HG02870 (cell line): ENCODE measurements around the gene BIRC2.
"Not testable (repeated sequence)": the region's sequence is repeated elsewhere in the genome, so short reads cannot be mapped to it uniquely, and the experiment has no call there.

Experiments
- ATAC-seq: cut with Tn5 transposase; IDR thresholded peaks from one replicate; pipeline ENCODE4 v1.9.1; 2021; ENCODE audit warnings: mild to moderate bottlenecking, moderate library complexity; ENCODE audit not compliant: unreplicated experiment

BIRC2 gene

DNA sequence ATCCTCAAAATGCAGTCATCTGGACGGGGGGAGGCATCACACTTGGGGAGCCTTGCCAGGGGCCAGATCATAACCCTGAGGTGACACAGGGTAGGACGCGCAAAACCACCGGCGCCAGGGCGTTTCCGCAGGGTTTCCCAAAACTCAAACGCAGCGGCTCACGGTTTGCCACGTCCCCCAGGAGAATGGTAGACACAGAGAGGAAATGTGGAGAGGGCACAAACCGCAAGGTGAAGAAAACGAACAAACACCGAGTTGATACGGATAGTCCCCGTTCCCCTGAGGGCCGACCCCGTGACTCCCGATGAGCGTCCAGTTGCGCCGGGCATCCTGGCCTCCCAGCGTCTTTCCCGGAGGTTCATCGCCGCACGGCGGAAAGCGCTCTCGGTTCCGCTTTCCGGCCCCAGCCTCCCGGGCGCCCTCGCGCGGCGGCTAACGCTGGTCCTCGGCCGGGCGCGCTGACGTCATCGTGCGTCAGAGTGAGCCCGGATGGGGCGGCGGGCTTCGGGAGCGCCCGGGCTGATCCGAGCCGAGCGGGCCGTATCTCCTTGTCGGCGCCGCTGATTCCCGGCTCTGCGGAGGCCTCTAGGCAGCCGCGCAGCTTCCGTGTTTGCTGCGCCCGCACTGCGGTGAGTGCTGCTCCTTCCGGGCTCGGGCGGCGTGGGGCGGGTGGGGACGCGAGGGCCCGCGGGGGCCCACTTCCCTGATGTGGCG, at the start of gene BIRC2:
Gene BIRC2, plus strand, starts transcription at position 467 of the 714 bp plus-strand sequence. CDS start 2,641 bp downstream, outside the sequence.
- ATAC-seq = peak; percentile 78

- ATAC-seq = not testable (repeated sequence)
Measured at GRCh38 chr11:102300837-102301236, 46.2 kb upstream of the BIRC2 start.

DNA sequence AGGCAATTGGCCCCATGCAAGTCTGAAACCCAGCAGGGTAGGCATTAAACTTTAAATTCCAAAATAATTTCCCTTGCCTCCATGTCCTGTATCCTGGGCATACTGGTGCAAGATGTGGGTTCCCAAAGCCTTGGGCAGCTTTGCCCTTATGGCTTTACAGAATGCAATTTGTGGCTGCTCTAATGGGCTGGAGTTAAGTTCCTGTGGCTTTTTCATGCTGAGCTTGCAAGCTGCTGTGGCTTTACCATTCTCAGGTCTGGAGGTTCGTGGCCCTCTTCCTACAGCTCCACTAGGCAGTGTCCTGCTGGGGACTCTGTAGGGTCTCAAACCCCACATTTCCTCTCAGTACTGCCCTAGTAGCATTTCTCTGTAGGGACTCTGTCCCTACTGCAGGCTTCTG, 44.8 kb upstream of the BIRC2 start:
- no peak for ATAC-seq

DNA sequence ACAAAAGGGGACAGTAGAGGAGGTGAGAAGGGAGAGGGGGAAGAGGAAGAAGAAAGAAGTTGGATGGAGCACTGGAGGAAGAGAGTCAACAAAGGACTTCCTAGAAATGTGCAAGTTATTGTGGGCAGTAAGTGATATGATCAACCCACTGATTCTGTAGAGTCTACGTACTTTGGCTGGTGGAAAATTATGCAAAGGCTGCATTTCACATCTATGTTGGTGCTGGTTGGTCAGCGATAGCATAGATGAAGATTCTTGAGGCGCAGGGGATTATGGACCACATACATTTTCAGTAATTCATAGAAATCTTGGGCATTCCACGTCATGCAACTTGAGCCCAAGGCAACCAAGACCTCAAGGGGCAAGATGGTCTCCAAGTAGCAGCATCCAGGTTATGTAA, 42.3 kb upstream of the BIRC2 start:
- no peak for ATAC-seq

GRCh38 chr11:102305352-102306047, 41.5 kb upstream of the BIRC2 start:
- ATAC-seq = no peak

DNA sequence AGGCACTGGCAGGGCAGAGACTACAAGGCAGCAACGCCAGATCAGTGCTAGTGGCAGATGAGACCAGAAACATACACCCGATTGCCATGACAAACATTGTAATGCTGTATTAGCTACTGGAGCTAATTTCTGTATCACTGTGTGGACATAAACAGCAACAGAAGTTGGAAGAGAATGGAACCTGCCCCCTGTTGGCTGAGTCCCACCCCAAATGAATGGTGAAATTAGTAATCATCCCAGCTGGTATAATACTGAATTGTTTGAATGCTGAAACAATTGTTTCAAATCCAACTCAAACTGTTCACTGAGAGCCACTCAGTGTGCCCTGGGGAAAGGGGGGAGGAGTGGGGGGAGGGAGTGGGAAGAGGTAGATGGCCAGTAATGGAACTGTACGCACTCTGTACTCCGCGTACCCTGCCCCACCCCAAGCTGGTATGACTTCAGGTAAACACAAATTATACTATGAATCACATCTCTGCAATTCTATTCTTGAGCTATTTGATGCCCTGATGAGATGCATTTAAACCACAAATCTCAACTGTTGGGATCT, 40.9 kb upstream of the BIRC2 start:
- ATAC-seq = no peak

GRCh38 chr11:102306817-102307726, 39.9 kb upstream of the BIRC2 start:
- no peak for ATAC-seq

DNA sequence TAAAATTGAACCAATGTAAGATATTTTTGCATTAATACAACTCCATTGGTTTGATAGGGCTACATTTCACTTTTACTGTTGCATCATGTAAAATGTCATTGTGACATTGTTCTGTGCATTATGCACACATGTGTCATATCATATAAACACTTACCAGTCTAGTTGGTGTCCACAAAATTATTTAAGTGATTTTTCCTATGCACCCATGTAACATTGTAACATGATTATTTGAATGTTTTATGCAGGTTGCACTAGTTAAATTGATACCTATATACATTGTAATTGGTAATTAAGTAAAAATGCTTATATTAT, 39.3 kb upstream of the BIRC2 start:
- no peak for ATAC-seq

DNA sequence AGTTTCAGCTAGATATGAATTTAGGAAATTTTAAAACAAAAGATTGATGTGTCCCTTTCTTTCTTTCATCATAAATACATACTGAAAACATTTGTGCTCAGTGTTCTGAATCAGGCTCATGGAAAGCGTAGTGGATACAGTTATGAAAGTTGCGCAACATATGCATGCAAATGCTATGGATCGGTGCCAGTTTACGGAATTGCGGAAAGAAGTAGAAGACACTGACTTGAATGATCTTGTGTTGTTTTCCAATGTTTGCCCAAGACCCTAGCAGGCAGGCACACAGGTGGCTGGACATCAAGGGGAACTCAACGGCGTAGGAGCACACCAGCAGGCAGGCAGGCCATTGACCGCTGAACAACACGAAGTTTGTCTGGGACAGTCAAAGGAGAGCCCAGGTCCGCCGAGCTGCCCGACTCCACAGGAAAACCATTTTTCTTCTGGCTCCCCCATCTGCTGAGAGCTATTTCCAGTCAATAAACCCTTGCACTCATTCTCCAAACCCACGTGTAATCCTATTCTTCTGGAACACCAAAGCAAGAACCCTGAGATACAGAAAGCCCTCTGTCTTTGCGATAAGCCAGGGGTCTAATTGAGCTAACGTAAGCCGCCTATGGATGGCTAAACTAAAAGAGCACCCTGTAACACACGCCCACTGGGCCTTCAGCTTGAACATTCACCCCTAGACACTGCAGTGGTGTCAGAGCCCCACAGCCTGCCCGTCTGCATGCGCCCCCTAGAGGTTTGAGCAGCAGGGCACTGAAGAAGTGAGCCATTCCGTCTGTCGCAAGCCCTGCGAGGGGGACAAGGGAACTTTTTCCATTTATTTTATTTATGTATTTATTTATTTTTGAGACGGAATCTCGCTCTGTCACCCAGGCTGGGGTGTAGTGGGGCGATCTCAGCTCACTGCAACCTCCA, 37.1 kb upstream of the BIRC2 start:
- ATAC-seq = no peak

DNA sequence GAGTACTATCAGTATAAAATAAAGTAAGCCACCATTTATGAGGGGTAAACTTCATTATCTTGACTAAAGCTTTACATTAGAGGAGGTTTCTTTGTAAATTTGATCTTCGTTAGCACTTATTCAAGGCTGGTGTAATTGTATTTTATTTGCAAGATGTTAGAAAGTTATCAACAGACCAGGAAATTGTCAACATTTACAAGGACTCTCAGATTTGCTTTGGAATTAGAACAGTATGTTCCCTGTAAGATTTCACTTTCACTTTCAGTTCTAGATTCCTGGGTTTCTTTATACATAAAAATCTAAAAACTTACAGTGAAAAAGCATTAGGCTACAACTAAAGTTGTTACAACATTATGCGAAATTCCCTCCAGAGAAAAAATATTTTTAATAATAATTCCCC, 34.3 kb upstream of the BIRC2 start:
- ATAC-seq = no peak

DNA sequence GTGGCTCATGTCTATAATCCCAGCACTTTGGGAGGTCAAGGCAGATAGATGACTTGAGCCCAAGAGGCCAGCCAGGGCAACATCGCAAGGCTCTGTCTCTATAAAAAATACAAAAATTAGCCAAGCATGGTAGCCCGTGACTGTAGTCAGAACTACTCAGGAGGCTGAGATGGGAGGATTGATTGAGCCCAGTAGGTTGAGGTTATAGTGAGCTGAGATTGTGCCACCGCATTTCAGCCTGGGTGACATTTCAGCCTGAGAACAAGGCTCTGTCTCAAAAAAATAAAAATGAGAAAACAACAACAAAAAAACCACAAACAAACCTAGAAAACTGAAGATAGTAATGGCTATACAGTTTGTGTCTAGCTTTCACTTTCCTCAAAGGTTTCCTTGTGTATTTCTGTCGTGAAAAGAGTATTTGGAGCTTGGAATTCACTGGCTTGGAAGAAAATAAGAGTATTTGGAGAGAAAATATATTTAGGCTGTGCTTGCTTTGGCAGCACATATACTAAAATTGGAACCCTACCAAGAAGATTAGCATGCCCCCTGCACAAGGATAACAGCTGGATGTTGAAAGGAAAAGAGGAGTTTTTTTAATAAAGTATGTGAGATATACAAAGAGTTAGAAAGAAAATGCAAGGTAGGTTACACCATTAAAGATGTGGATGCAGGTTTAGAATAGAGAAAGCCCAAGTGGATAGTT, 33.6 kb upstream of the BIRC2 start:
- no peak for ATAC-seq

- no peak for ATAC-seq
Measured at GRCh38 chr11:102314784-102315183, 32.2 kb upstream of the BIRC2 start.

GRCh38 chr11:102316346-102316904, 30.6 kb upstream of the BIRC2 start:
- no peak for ATAC-seq

DNA sequence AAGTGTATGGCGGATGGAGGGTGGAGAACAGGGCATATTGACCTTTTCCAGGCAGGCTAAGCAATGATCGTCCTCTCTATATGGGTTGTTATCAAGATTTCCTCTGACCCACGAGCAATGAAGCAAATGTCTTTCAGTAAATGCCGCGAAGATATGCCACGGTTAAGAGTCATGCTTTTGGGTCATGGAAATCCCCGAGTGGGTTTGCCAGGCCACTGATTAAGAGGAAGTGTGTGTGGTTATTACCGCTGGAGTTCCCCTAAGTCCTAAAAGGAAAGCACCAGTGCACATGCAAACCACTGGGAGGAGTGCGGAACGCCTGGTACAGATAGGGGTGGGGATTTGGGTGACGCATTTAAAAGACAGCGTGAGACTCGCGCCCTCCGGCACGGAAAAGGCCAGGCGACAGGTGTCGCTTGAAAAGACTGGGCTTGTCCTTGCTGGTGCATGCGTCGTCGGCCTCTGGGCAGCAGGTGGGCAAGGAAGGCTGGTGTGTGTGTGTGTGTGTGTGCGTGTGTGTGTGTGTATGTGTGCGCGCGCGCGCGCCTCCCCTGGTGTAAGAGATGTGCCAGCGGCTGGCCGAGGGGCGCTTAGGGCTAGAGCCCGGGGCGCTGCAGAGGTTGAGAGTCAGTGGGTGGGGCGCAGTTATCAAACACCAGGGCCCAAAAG, 29.8 kb upstream of the BIRC2 start, which contains the start of gene BIRC3:
Gene BIRC3, plus strand, starts transcription at position 386 of the 669 bp plus-strand sequence. CDS start 7,026 bp downstream, outside the sequence.
- ATAC-seq = peak; percentile 81

GRCh38 chr11:102317768-102318103, 29.3 kb upstream of the BIRC2 start:
- ATAC-seq = no peak

GRCh38 chr11:102318469-102318868, 28.5 kb upstream of the BIRC2 start:
- ATAC-seq = peak; percentile 17

DNA sequence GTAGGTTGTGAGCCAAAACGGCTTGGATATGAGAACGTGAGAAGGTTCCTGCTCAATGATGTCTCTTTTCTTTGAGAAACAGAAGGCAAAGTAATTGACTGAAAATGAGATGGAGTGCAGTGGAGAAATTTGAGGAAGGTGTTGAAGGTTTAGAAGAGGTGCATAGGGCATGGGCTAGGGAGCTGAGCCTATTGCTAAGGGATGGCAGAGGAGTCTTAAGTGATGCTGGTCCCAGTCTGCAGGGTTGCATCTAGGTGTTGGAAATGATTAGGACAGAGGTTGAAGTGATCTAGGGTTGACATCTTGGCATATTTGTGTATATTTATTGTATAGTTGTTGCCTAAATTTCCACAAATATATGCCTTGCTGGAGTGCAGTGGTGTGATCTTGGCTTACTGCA, 27.5 kb upstream of the BIRC2 start:
- ATAC-seq = no peak

DNA sequence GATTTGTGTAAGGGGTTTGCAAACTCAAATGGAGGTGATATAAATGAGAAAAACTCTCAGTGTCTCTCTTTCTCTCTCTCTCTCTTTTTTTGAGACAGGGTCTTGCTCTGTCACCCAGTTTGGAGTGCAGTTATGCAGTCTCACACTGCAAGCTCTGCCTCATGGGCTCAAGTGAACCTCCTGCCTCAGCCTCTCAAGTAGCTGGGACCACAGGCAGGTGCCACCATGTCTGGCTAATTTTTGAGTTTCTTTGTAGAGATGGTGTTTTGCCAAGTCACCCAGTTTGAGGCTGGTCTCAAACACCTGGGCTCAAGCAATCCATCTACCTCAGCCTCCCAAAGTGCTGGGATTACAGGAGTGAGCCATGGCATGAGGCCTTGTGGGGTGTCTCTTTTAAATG, 26.8 kb upstream of the BIRC2 start:
- no peak for ATAC-seq

GRCh38 chr11:102320679-102321078, 26.3 kb upstream of the BIRC2 start:
- ATAC-seq = no peak
